Breast epithelium (tissue), 3 donors: ENCODE measurements around the gene DENND5B.

ENCODE experiments used
- CTCF ChIP-seq, 3 donors: fragments of 450-650 bp; IDR thresholded peaks; one replicate each; pipeline ENCODE4 v1.5.1; 2016 to 2017; ENCODE audit warnings: antibody characterized with exemption in 3 of 3, mild to moderate bottlenecking in 3 of 3, moderate library complexity in 3 of 3
- POLR2A ChIP-seq: fragments of 450-650 bp; IDR thresholded peaks from one replicate; pipeline ENCODE4 v1.6.1; 2016; ENCODE audit warnings: antibody characterized with exemption, mild to moderate bottlenecking, moderate library complexity
- POLR2AphosphoS5 ChIP-seq, 3 donors: sonication (generic); formaldehyde crosslinking; IDR thresholded peaks; one replicate each; pipeline ENCODE4 v1.6.1; 2017; ENCODE audit warnings: antibody characterized with exemption in 3 of 3

- no peak for TF ChIP-seq POLR2AphosphoS5 (IDR thresholded peaks at IDR 0.05)
- no peak for TF ChIP-seq CTCF (IDR thresholded peaks at IDR 0.05)
- no peak for TF ChIP-seq POLR2A
Observed at GRCh38 chr12:31634620-31635019, 43.7 kb upstream of the DENND5B start.
